HCT116 (cell line): ENCODE measurements around the gene RTF2. TPM values are rescaled to one million over a fixed set of nuclear protein-coding genes. Genes with fewer than 3 reads are reported as not detected.
A peak's percentile ranks its signal among the peaks of the same experiment; 100 is the strongest.

ENCODE experiments used
- ATAC-seq: fragments of 200-7000 bp; cut with Tn5 transposase; 2 replicates; pipeline ENCODE4 v1.9.1; 2020; ENCODE audit warnings: mild to moderate bottlenecking, moderate library complexity
- BruUV-seq: library from RNA; stranded (reverse); fragments of 400-500 nt; replicated peaks from 2 replicates; lab custom pipeline; 2021; lab: Mats Ljungman, UMichigan
- CTCF ChIA-PET: fragments of 300-600 bp; sonication (Branson Sonifier 250); formaldehyde crosslinking; loops from one replicate; lab custom pipeline; 2021; ENCODE audit warnings: antibody characterized with exemption; lab: Charles Lee
- POLR2A ChIA-PET: fragments of 300-600, 350-600 bp; sonication (Branson Sonifier 250); formaldehyde crosslinking; loops from one replicate; lab custom pipeline; 2021; ENCODE audit warnings: antibody characterized with exemption; lab: Charles Lee
- RAD21 ChIA-PET, 2 experiments: fragments of 300-600 bp; sonication (Branson Sonifier 250); formaldehyde crosslinking; loops; one replicate each; lab custom pipeline; 2023; ENCODE audit warnings: low total read pairs in 2 of 2; ENCODE audit not compliant: uncharacterized antibody in 2 of 2, unreplicated experiment in 2 of 2, low non-redundant PET in 1 of 2; lab: Charles Lee
- DNase-seq: peaks from one replicate; pipeline ENCODE4 v3.0.0-alpha.2; 2010; ENCODE audit warnings: low read depth, low spot score
- H2AFZ ChIP-seq: fragments of 200-600 bp; shearing (Covaris generic), sonication (generic); 2 replicates; pipeline ENCODE4 v1.6.1; 2017; ENCODE audit warnings: low read depth, mixed run types, mixed read lengths, antibody characterized with exemption, low read length; ENCODE audit not compliant: poor library complexity, severe bottlenecking
- H3K27ac ChIP-seq: 2 replicates; pipeline ENCODE4 v1.5.1; 2012; ENCODE audit warnings: low read depth, low read length
- H3K27me3 ChIP-seq: fragments of 200-600 bp; sonication (generic); 2 replicates; pipeline ENCODE4 v1.6.1; 2016; ENCODE audit warnings: mixed run types, low read length, mixed read lengths; ENCODE audit not compliant: insufficient read depth
- H3K36me3 ChIP-seq, 2 experiments: fragments of 200-500 bp in 1 of 2; fragments of 200-600 bp in 1 of 2; sonication (Bioruptor generic) in 1 of 2; sonication (generic) in 1 of 2; 2 replicates each; pipeline versions ENCODE4 v1.5.1 to v1.6.1; 2014 to 2016; ENCODE audit warnings: low read length in 2 of 2, inconsistent platforms in 1 of 2, mixed read lengths in 1 of 2, mixed run types in 1 of 2; ENCODE audit not compliant: insufficient read depth in 2 of 2, control insufficient read depth in 1 of 2
- H3K4me1 ChIP-seq, 2 experiments: fragments of 200-600 bp in 1 of 2; sonication (generic) in 1 of 2; 2 replicates each; pipeline versions ENCODE4 v1.5.1 to v1.6.1; 2012 to 2017; ENCODE audit warnings: low read length in 2 of 2, inconsistent platforms in 1 of 2, mild to moderate bottlenecking in 1 of 2, mixed read lengths in 1 of 2, mixed run types in 1 of 2, moderate library complexity in 1 of 2; ENCODE audit not compliant: insufficient read depth in 2 of 2, control insufficient read depth in 1 of 2
- H3K4me2 ChIP-seq: fragments of 200-600 bp; sonication (generic); 2 replicates; pipeline ENCODE4 v1.6.1; 2017; ENCODE audit warnings: mixed run types, low read length, mixed read lengths
- H3K4me3 ChIP-seq, 2 experiments: fragments of 200-600 bp in 1 of 2; sonication (generic) in 1 of 2; replicated peaks in 1 of 2; 2 replicates each; pipeline ENCODE4 v1.5.1; 2011 to 2016; ENCODE audit warnings: low read length in 2 of 2, control low read depth in 1 of 2, low read depth in 1 of 2, mild to moderate bottlenecking in 1 of 2, mixed read lengths in 1 of 2, mixed run types in 1 of 2
- H3K79me2 ChIP-seq: fragments of 200-600 bp; sonication (generic); 2 replicates; pipeline ENCODE4 v1.6.1; 2017; ENCODE audit warnings: mild to moderate bottlenecking, mixed run types, low read length, moderate library complexity, mixed read lengths; ENCODE audit not compliant: insufficient read depth
- H3K9ac ChIP-seq: fragments of 200-600 bp; sonication (generic); 2 replicates; pipeline ENCODE4 v1.6.1; 2016; ENCODE audit warnings: low read length, mixed read lengths
- H3K9me2 ChIP-seq: fragments of 200-600 bp; sonication (generic), shearing (Covaris generic); 2 replicates; pipeline ENCODE4 v1.6.1; 2017; ENCODE audit warnings: mixed run types, mild to moderate bottlenecking, moderate library complexity; ENCODE audit not compliant: insufficient read depth
- H3K9me3 ChIP-seq, 2 experiments: fragments of 200-500 bp in 1 of 2; fragments of 200-600 bp in 1 of 2; sonication (Bioruptor generic) in 1 of 2; sonication (generic) in 1 of 2; 2 replicates each; pipeline ENCODE4 v1.6.1; 2014 to 2017; ENCODE audit warnings: low read length in 2 of 2, mixed read lengths in 2 of 2, inconsistent platforms in 1 of 2, low read depth in 1 of 2, mild to moderate bottlenecking in 1 of 2, mixed run types in 1 of 2, moderate library complexity in 1 of 2; ENCODE audit not compliant: control insufficient read depth in 1 of 2, insufficient read depth in 1 of 2
- H4K20me1 ChIP-seq: fragments of 200-600 bp; sonication (generic), shearing (Covaris generic); 2 replicates; pipeline ENCODE4 v1.6.1; 2017; ENCODE audit warnings: mixed run types, mild to moderate bottlenecking, moderate library complexity; ENCODE audit not compliant: insufficient read depth
- ATF3 ChIP-seq: IDR thresholded peaks from 2 replicates; pipeline ENCODE4 v1.6.1; 2012
- CBX3 ChIP-seq: IDR thresholded peaks from 2 replicates; pipeline ENCODE4 v1.6.1; 2012; ENCODE audit warnings: low read depth
- CEBPB ChIP-seq: IDR thresholded peaks from 2 replicates; pipeline ENCODE4 v1.6.1; 2012; ENCODE audit warnings: low read depth
- EGR1 ChIP-seq: IDR thresholded peaks from 2 replicates; pipeline ENCODE4 v1.6.1; 2012; ENCODE audit warnings: low read depth
- ELF1 ChIP-seq: IDR thresholded peaks from 2 replicates; pipeline ENCODE4 v1.6.1; 2012; ENCODE audit warnings: low read depth, borderline replicate concordance
- EZH2 ChIP-seq: fragments of 200-600 bp; sonication (generic); IDR thresholded peaks from 2 replicates; pipeline ENCODE4 v1.6.1; 2017; ENCODE audit warnings: antibody characterized with exemption, mixed run types
- EZH2phosphoT487 ChIP-seq: fragments of 200-600 bp; IDR thresholded peaks from 2 replicates; pipeline ENCODE4 v1.6.1; 2018; ENCODE audit warnings: antibody characterized with exemption, borderline replicate concordance
- MAX ChIP-seq: IDR thresholded peaks from 2 replicates; pipeline ENCODE4 v1.6.1; 2012
- POLR2AphosphoS5 ChIP-seq: IDR thresholded peaks from 2 replicates; pipeline ENCODE4 v1.6.1; 2011; ENCODE audit warnings: mild to moderate bottlenecking, low read depth, low read length, moderate library complexity
- RAD21 ChIP-seq: IDR thresholded peaks from 2 replicates; pipeline ENCODE4 v1.6.1; 2012; ENCODE audit warnings: low read depth, mild to moderate bottlenecking
- REST ChIP-seq: IDR thresholded peaks from 2 replicates; pipeline ENCODE4 v1.6.1; 2012; ENCODE audit warnings: low read depth
- SP1 ChIP-seq: IDR thresholded peaks from 2 replicates; pipeline ENCODE4 v1.6.1; 2012; ENCODE audit warnings: low read depth
- SRF ChIP-seq: IDR thresholded peaks from 2 replicates; pipeline ENCODE4 v1.6.1; 2012; ENCODE audit warnings: low read depth
- TCF7L2 ChIP-seq: IDR thresholded peaks from 2 replicates; pipeline ENCODE4 v1.7.0; 2011; ENCODE audit warnings: borderline replicate concordance, inconsistent platforms; ENCODE audit not compliant: insufficient read depth, insufficient read length; ENCODE audit errors: extremely low read depth
- ZBTB33 ChIP-seq: IDR thresholded peaks from 2 replicates; pipeline ENCODE4 v1.6.1; 2011; ENCODE audit warnings: mild to moderate bottlenecking, low read length, moderate library complexity; ENCODE audit not compliant: insufficient replicate concordance; ENCODE audit errors: extremely low read depth
- ZNF274 ChIP-seq: fragments of 200-500 bp; sonication (Bioruptor generic); IDR thresholded peaks from 2 replicates; pipeline ENCODE4 v1.6.1; 2014; ENCODE audit warnings: mild to moderate bottlenecking, low read depth, low read length, inconsistent platforms
- intact Hi-C: fragments of 100-400 bp; cut with micrococcal nuclease; formaldehyde crosslinking; loops from 2 replicates; pipeline ENCODE4 v1.10.0; 2022
- total RNA-seq: library from RNA; stranded (reverse); gene quantifications from one replicate; pipeline ENCODE4 v1.2.1, GENCODE V29; 2021; ENCODE audit not compliant: unreplicated experiment

Gene RTF2
- total RNA-seq, 1 experiment from 2014 or later, result 73.8 TPM

- H3K36me3 ChIP-seq, result no peaks in the 10 kb centered on the region
- H3K4me3 ChIP-seq, result no peak overlapping the region
- H2AFZ ChIP-seq, result no peak overlapping the region
- DNase-seq (no peak), ATAC-seq (no peak)
- no peak overlapping the region for H3K4me2 ChIP-seq
- no peaks in the 10 kb centered on the region for H3K79me2 ChIP-seq
- BruUV-seq, result no TSS peak
- no peaks in the 10 kb centered on the region for H3K9me3 ChIP-seq
- ChIA-PET POLR2A (no interaction called here), CTCF (no interaction called here), RAD21 (no interaction called here)
- no peaks in the 10 kb centered on the region for H3K9me2 ChIP-seq
- no peak overlapping the region for H3K27ac ChIP-seq
- intact Hi-C loops, result no loop called here
- H3K27me3 ChIP-seq, result no peaks in the 10 kb centered on the region
- no peak overlapping the region for H3K9ac ChIP-seq
- no peaks in the 10 kb centered on the region for H4K20me1 ChIP-seq
- no peak for TF ChIP-seq CBX3
- peaks cover 0 to 11% of the 10 kb centered on the region in 2 experiments; a peak in 2 of 4 replicates for H3K4me1 ChIP-seq
These were observed 39.5 kb upstream of the RTF2 start for GRCh38 chr20:56428881-56429280.

- no TSS peak for BruUV-seq
- POLR2A ChIA-PET, result no interaction called here
- ATAC-seq (no peak; the same call in 1 of the 2 replicates), DNase-seq (no peak)
- H3K27me3 ChIP-seq, result no peaks in the 10 kb centered on the region
- no peaks in the 10 kb centered on the region for H3K36me3 ChIP-seq
- H4K20me1 ChIP-seq, result no peaks in the 10 kb centered on the region
- H3K79me2 ChIP-seq, result no peaks in the 10 kb centered on the region
- no peak overlapping the region for H2AFZ ChIP-seq
- intact Hi-C loops, result no loop called here
- H3K27ac ChIP-seq, result no peak overlapping the region
- CTCF ChIA-PET, result no interaction called here
- no peaks in the 10 kb centered on the region for H3K9me3 ChIP-seq
- H3K4me3 ChIP-seq, result no peak overlapping the region
- peaks cover 0 to 11% of the 10 kb centered on the region in 2 experiments; a peak in 2 of 4 replicates for H3K4me1 ChIP-seq
- peak overlapping the region; percentile 34; the same call in 1 of the 2 replicates for H3K4me2 ChIP-seq
- H3K9ac ChIP-seq, result no peak overlapping the region
- no peaks in the 10 kb centered on the region for H3K9me2 ChIP-seq
- RAD21 ChIA-PET, result no interaction called here
- TF ChIP-seq REST (no peak), ELF1 (no peak), TCF7L2 (no peak), ZBTB33 (no peak), EGR1 (no peak), POLR2AphosphoS5 (no peak), RAD21 (no peak), SP1 (no peak), MAX (no peak), CBX3 (no peak), SRF (no peak), ZNF274 (no peak), EZH2 (no peak), CEBPB (no peak), ATF3 (no peak), EZH2phosphoT487 (no peak)
These were observed 38.9 kb upstream of the RTF2 start for GRCh38 chr20:56429502-56429901.
